Lower leg skin (tissue), 4 donors: Measurements from ENCODE around the gene EIF4EBP3. TPM values are rescaled to one million over a fixed set of nuclear protein-coding genes. Genes with fewer than 3 reads are reported as not detected.

ENCODE experiments used
- DNase-seq, 2 donors: peaks; one replicate each; pipeline ENCODE4 v3.0.0-alpha.2; 2019; ENCODE audit warnings: low spot score in 2 of 2
- H3K4me3 ChIP-seq: fragments of 200-600 bp; sonication (generic); 2 replicates; pipeline ENCODE4 v1.5.1; 2017; ENCODE audit warnings: mild to moderate bottlenecking, low read depth; ENCODE audit not compliant: poor library complexity, severe bottlenecking
- CTCF ChIP-seq, 3 donors: fragments of 450-650 bp; IDR thresholded peaks; one replicate each; pipeline ENCODE4 v1.5.1; 2016; ENCODE audit warnings: antibody characterized with exemption in 3 of 3, mild to moderate bottlenecking in 3 of 3, moderate library complexity in 2 of 3
- POLR2A ChIP-seq, 2 donors: fragments of 450-650 bp; IDR thresholded peaks; one replicate each; pipeline ENCODE4 v1.6.1; 2016 to 2017; ENCODE audit warnings: antibody characterized with exemption in 2 of 2, mild to moderate bottlenecking in 1 of 2, moderate library complexity in 1 of 2
- WGBS, 2 donors: methylation state at CpG; one replicate each; pipeline ENCODE4 v1.1.5; 2018; 5-methylcytosine and 5-hydroxymethylcytosine counted together
- intact Hi-C: fragments of 100-400 bp; cut with DNase I; formaldehyde crosslinking; loops from one replicate; pipeline ENCODE4 v1.15.0; 2023; ENCODE audit warnings: low total_unique reads
- total RNA-seq, 4 donors: library from RNA; depleted of rRNA; stranded (reverse); fragments of >200 nt; gene quantifications; one replicate each; pipeline ENCODE4 v1.1.0, GENCODE V29; 2016

Gene EIF4EBP3
- total RNA-seq, 4 donors from 2014 or later = 19.2 to 32.1 (median 27.2) TPM

GRCh38 chr5:140546851-140547507 is 483 bp upstream of the EIF4EBP3 start:
- no peak overlapping the region for H3K4me3 ChIP-seq
- DNase-seq = peak in 1 of 2 donors; percentile 85
- TF ChIP-seq CTCF (IDR thresholded peaks at IDR 0.05) (no peak), POLR2A (IDR thresholded peaks at IDR 0.05) (no peak)
- 38 to 41% methylated on average over 13 of the region's 13 CpGs for WGBS, 2 donors
- intact Hi-C loops = loop anchor here (10.0 kb wide), 1 partner anchor 162 kb away; no protein-coding TSS in a partner anchor

GRCh38 chr5:140548300-140548688 is 832 bp downstream of the EIF4EBP3 start:
- no peak for DNase-seq
- intact Hi-C loops = loop anchor here (10.0 kb wide), 1 partner anchor 163 kb away; no protein-coding TSS in a partner anchor
- H3K4me3 ChIP-seq = peak overlapping the region; percentile 47
- TF ChIP-seq POLR2A (IDR thresholded peaks at IDR 0.05) = no peak
- TF ChIP-seq CTCF (IDR thresholded peaks at IDR 0.05) = no peak
- WGBS, 2 donors = 8 to 12% methylated on average over 5 of the region's 5 CpGs

GRCh38 chr5:140548791-140549190 is 1.3 kb downstream of the EIF4EBP3 start:
- DNase-seq = peak in 1 of 2 donors; percentile 79
- no peak for TF ChIP-seq POLR2A (IDR thresholded peaks at IDR 0.05)
- no peak for TF ChIP-seq CTCF (IDR thresholded peaks at IDR 0.05)
- intact Hi-C loops = loop anchor here (10.0 kb wide), 1 partner anchor 164 kb away; no protein-coding TSS in a partner anchor
- no peak overlapping the region for H3K4me3 ChIP-seq
- 83 to 84% methylated on average over 5 to 7 of the region's 7 CpGs for WGBS, 2 donors

GRCh38 chr5:140549237-140550144 is 2.0 kb downstream of the EIF4EBP3 start:
- TF ChIP-seq POLR2A (IDR thresholded peaks at IDR 0.05) = no peak
- TF ChIP-seq CTCF (IDR thresholded peaks at IDR 0.05) = no peak
- WGBS, 2 donors = 66 to 71% methylated on average over 3 of the region's 3 CpGs
- DNase-seq = peak; percentile 63 to 85
- no peak overlapping the region for H3K4me3 ChIP-seq
- intact Hi-C loops = loop anchor here (10.0 kb wide), 1 partner anchor 165 kb away; no protein-coding TSS in a partner anchor

- DNase-seq = peak in 1 of 2 donors; percentile 75
- intact Hi-C loops = no loop called here
- TF ChIP-seq POLR2A (IDR thresholded peaks at IDR 0.05) = no peak
- 88 to 93% methylated on average over 11 of the region's 11 CpGs for WGBS, 2 donors
- no peak overlapping the region for H3K4me3 ChIP-seq
Observed at GRCh38 chr5:140550147-140551079, 3.0 kb downstream of the EIF4EBP3 start.
